Measurements from ENCODE around the gene EGFL8. TPM values are rescaled to one million over a fixed set of nuclear protein-coding genes. Genes with fewer than 3 reads are reported as not detected.

Gene EGFL8
- total and polyA plus RNA-seq, 9 of the 15 experiments (the other 6 are each of a cell fraction or from before 2014, with no cell fraction given), result 2.2 to 47.4 (median 14.2) TPM

- intact Hi-C loops (cut with micrococcal nuclease), result loop anchor here (5.0 kb wide), 1 partner anchor 1069 kb away; the partner anchor contains the start of genes HSD17B8, RXRB and SLC39A7
- no peaks in the 10 kb centered on the region for H4K20me1 ChIP-seq (replicated peaks; ENCODE audit: control insufficient read depth, insufficient read depth, low read length)
- no peak overlapping the region; the same call in 1 of the 2 replicates for H3K4me2 ChIP-seq (ENCODE audit: insufficient read depth, low read length)
- CTCF ChIA-PET (ENCODE audit: low intra/inter-chr PET ratio), result no interaction called here
- 72% methylated on average over 4 of the region's 4 CpGs for WGBS (ENCODE audit: insufficient coverage, low coverage, missing lambda C conversion rate)
- TF ChIP-seq MAFG (tag; conservative IDR thresholded peaks at IDR 0.05), result peak; percentile 39; the same call in 1 of the 2 replicates
- TF ChIP-seq MEF2D (tag; conservative IDR thresholded peaks at IDR 0.05; ENCODE audit: low read depth), result no peak
- peak; percentile 41; the same call in 1 of the 2 replicates for TF ChIP-seq FOSL1 (tag; conservative IDR thresholded peaks at IDR 0.05)
- TF ChIP-seq HINFP (tag; conservative IDR thresholded peaks at IDR 0.05; ENCODE audit: low read depth), result no peak
- no peak for TF ChIP-seq MTA2 (IDR thresholded peaks at IDR 0.05; ENCODE audit: low read depth)
- no peak for TF ChIP-seq SREBF1 (IDR thresholded peaks at IDR 0.05; ENCODE audit: borderline replicate concordance, low read depth, low read length)
- TF ChIP-seq SMAD2 (IDR thresholded peaks at IDR 0.05; ENCODE audit: low read depth, low read length), result no peak
- no peak for TF ChIP-seq XRCC3 (IDR thresholded peaks at IDR 0.05)
- TF ChIP-seq ZNF79 (CRISPR knock-in tag; IDR thresholded peaks at IDR 0.05; ENCODE audit: low read depth), result no peak
- TF ChIP-seq CTBP1 (IDR thresholded peaks at IDR 0.05; ENCODE audit: borderline replicate concordance), result peak; percentile 15; the same call in 1 of the 2 replicates
- H3K9me3 ChIP-seq (replicated peaks; ENCODE audit: control insufficient read depth, insufficient read depth, low read depth, low read length), result no peaks in the 10 kb centered on the region
- ATAC-seq, result no peak
- FAIRE-seq, result no peak
- 0 out of 2 replicates have a peak overlapping the region, but pooled peaks have one; percentile 18 for H2AFZ ChIP-seq (ENCODE audit: low read depth, low read length)
- POLR2A ChIA-PET, result interaction anchor here (1.0 to 2.8 kb wide), 2 partner anchors 8 to 28 kb away, joined by 3 to 13 read pairs; no protein-coding TSS in a partner anchor
- in situ Hi-C loops (cut with MboI), result no loop called here
- peaks cover 27 to 32% of the 10 kb centered on the region in 2 experiments for H3K4me1 ChIP-seq (replicated peaks in 1 of 2; ENCODE audit: control insufficient read depth in 2 of 2, insufficient read depth in 2 of 2, low read length in 2 of 2)
- no peaks in the 10 kb centered on the region for H3K9me1 ChIP-seq (ENCODE audit: control insufficient read depth, insufficient read depth, low read length)
- H3K4me3 ChIP-seq, result no peak overlapping the region
- peaks cover 13% of the 10 kb centered on the region for H3K79me2 ChIP-seq (ENCODE audit: control insufficient read depth, insufficient read depth, low read length)
- BruUV-seq (replicated peaks), result no TSS peak
- no peaks in the 10 kb centered on the region for H3K36me3 ChIP-seq (ENCODE audit: control insufficient read depth, insufficient read depth, low read length)
- H3K9ac ChIP-seq (ENCODE audit: insufficient read depth in 1 of 2, low read depth in 2 of 2, low read length in 2 of 2), result no peak overlapping the region
- H3K27me3 ChIP-seq (ENCODE audit: control insufficient read depth in 2 of 2, insufficient read depth in 2 of 2, low read length in 2 of 2), result no peaks in the 10 kb centered on the region
- no peak for DNase-seq (ENCODE audit: extremely low read depth in 1 of 4, low spot score in 3 of 4)
- H3K27ac ChIP-seq (ENCODE audit: extremely low read depth, low read depth, low read length), result no peak overlapping the region
Observed at GRCh38 chr6:32133786-32134185, 30.6 kb upstream of the EGFL8 start.

All from K562 (cell line).